GM23338 (cell line): ENCODE measurements around the gene ALDH3B1. TPM values are rescaled to one million over a fixed set of nuclear protein-coding genes. Genes with fewer than 3 reads are reported as not detected.

Source experiments
- ATAC-seq: fragments of 200-7000 bp; cut with Tn5 transposase; 3 replicates; pipeline ENCODE4 v1.9.1; 2020
- DNase-seq: peaks from one replicate; pipeline ENCODE4 v3.0.0-alpha.2; 2015; ENCODE audit warnings: low spot score
- H2AFZ ChIP-seq: fragments of 200-600 bp; sonication (generic); 2 replicates; pipeline ENCODE4 v1.8.0; 2016; ENCODE audit warnings: antibody characterized with exemption, mild to moderate bottlenecking, moderate library complexity
- H3F3A ChIP-seq: fragments of 200-600 bp; sonication (generic); replicated peaks from 2 replicates; pipeline ENCODE4 v1.8.0; 2017; ENCODE audit warnings: antibody characterized with exemption, mixed run types, low read depth
- H3K27ac ChIP-seq: fragments of 200-600 bp; sonication (generic); 2 replicates; pipeline ENCODE4 v1.6.1; 2016; ENCODE audit warnings: low read depth
- H3K27me3 ChIP-seq: fragments of 200-600 bp; sonication (generic); 2 replicates; pipeline ENCODE4 v1.8.0; 2016; ENCODE audit warnings: mild to moderate bottlenecking, mixed run types, moderate library complexity; ENCODE audit not compliant: insufficient read depth
- H3K36me3 ChIP-seq: fragments of 200-600 bp; sonication (generic); 2 replicates; pipeline ENCODE4 v1.8.0; 2016; ENCODE audit warnings: mild to moderate bottlenecking; ENCODE audit not compliant: insufficient read depth
- H3K4me1 ChIP-seq: fragments of 200-600 bp; sonication (generic); 2 replicates; pipeline ENCODE4 v1.8.0; 2016; ENCODE audit warnings: mild to moderate bottlenecking, moderate library complexity; ENCODE audit not compliant: insufficient read depth
- H3K4me2 ChIP-seq: fragments of 200-600 bp; sonication (generic); 2 replicates; pipeline ENCODE4 v1.7.1; 2017; ENCODE audit warnings: mixed run types
- H3K4me3 ChIP-seq: fragments of 200-600 bp; sonication (generic); 2 replicates; pipeline ENCODE4 v1.6.1; 2016; ENCODE audit warnings: mixed run types
- H3K79me2 ChIP-seq: fragments of 200-600 bp; sonication (generic); replicated peaks from 2 replicates; pipeline ENCODE4 v1.8.0; 2017; ENCODE audit warnings: mild to moderate bottlenecking; ENCODE audit not compliant: insufficient read depth
- H3K9me2 ChIP-seq: fragments of 200-600 bp; sonication (generic); 2 replicates; pipeline ENCODE4 v1.8.0; 2017; ENCODE audit not compliant: insufficient read depth
- H4K20me1 ChIP-seq: fragments of 200-600 bp; sonication (generic); replicated peaks from 2 replicates; pipeline ENCODE4 v1.8.0; 2017; ENCODE audit warnings: mild to moderate bottlenecking; ENCODE audit not compliant: insufficient read depth
- H3K27ac Mint-ChIP-seq: 2 replicates; pipeline ENCODE4 v1.8.0; 2020; ENCODE audit warnings: inconsistent platforms, mild to moderate bottlenecking, moderate library complexity, mixed read lengths
- H3K27me3 Mint-ChIP-seq: 3 replicates; pipeline ENCODE4 v1.8.0; 2022; ENCODE audit warnings: low read depth, mild to moderate bottlenecking, moderate library complexity, mixed read lengths, inconsistent platforms; ENCODE audit not compliant: insufficient read depth, poor library complexity
- H3K36me3 Mint-ChIP-seq: 3 replicates; pipeline ENCODE4 v1.8.0; 2021; ENCODE audit warnings: low read depth, mild to moderate bottlenecking, inconsistent platforms, moderate library complexity, mixed read lengths
- H3K4me1 Mint-ChIP-seq: 3 replicates; pipeline ENCODE4 v1.8.0; 2020; ENCODE audit warnings: mild to moderate bottlenecking, inconsistent platforms, mixed read lengths
- H3K4me3 Mint-ChIP-seq: 3 replicates; pipeline ENCODE4 v1.8.0; 2021; ENCODE audit warnings: moderate library complexity, mild to moderate bottlenecking, inconsistent platforms, mixed read lengths
- H3K9me3 Mint-ChIP-seq: 3 replicates; pipeline ENCODE4 v1.8.0; 2020; ENCODE audit warnings: moderate library complexity, mild to moderate bottlenecking, inconsistent platforms, mixed read lengths
- CREB1 ChIP-seq: fragments of 250-450 bp; sonication (Bioruptor Pico); IDR thresholded peaks from 2 replicates; pipeline ENCODE4 v1.5.0; 2020; ENCODE audit warnings: low read depth, mild to moderate bottlenecking, moderate library complexity
- EZH2 ChIP-seq: fragments of 200-600 bp; sonication (generic); IDR thresholded peaks from one replicate; pipeline ENCODE4 v1.8.0; 2017; ENCODE audit warnings: antibody characterized with exemption, mild to moderate bottlenecking, low read depth; ENCODE audit not compliant: unreplicated experiment
- EZH2phosphoT487 ChIP-seq: fragments of 200-600 bp; sonication (generic); IDR thresholded peaks from one replicate; pipeline ENCODE4 v1.8.1; 2018; ENCODE audit warnings: antibody characterized with exemption; ENCODE audit not compliant: unreplicated experiment
- JUNB ChIP-seq: IDR thresholded peaks from one replicate; pipeline ENCODE4 v1.6.1; 2016; ENCODE audit warnings: antibody characterized with exemption; ENCODE audit not compliant: unreplicated experiment
- NANOG ChIP-seq: IDR thresholded peaks from 2 replicates; pipeline ENCODE4 v1.6.1; 2016; ENCODE audit warnings: antibody characterized with exemption, borderline replicate concordance
- POLR2AphosphoS5 ChIP-seq: IDR thresholded peaks from 2 replicates; pipeline ENCODE4 v1.6.1; 2016; ENCODE audit warnings: antibody characterized with exemption, low read depth
- STAT1 ChIP-seq: IDR thresholded peaks from one replicate; pipeline ENCODE4 v1.6.1; 2016; ENCODE audit warnings: antibody characterized with exemption; ENCODE audit not compliant: unreplicated experiment
- ZNF114 ChIP-seq: fragments of 250-450 bp; sonication (Bioruptor Pico); IDR thresholded peaks from 2 replicates; pipeline ENCODE4 v1.5.0; 2020; ENCODE audit warnings: mild to moderate bottlenecking, moderate library complexity
- ZNF331 ChIP-seq: fragments of 250-450 bp; sonication (Bioruptor Pico); IDR thresholded peaks from 2 replicates; pipeline ENCODE4 v1.5.0; 2020; ENCODE audit warnings: low read depth, mild to moderate bottlenecking, moderate library complexity
- polyA plus RNA-seq: library from polyadenylated mRNA; unstranded; fragments of >200 nt; fragmentation: Nextera tagmentation; extraction: Ambion mirVana; gene quantifications from 2 replicates; pipeline ENCODE4 v1.2.1, GENCODE V29; 2016
- total RNA-seq: library from RNA; depleted of rRNA; stranded (reverse); fragments of >200 nt; shearing (Covaris generic); gene quantifications from 2 replicates; pipeline ENCODE4 v1.2.3, GENCODE V29; 2014
- TF ChIP-seq, protein P1 (sequence below), 2 experiments: fragments of 200-600 bp in 1 of 2; sonication (generic) in 1 of 2; conservative IDR thresholded peaks; 2 replicates each; pipeline versions ENCODE4 v1.5.1 to v1.6.1; 2016 to 2017; ENCODE audit warnings: antibody characterized with exemption in 2 of 2, low read depth in 2 of 2, mild to moderate bottlenecking in 2 of 2, moderate library complexity in 1 of 2
- TF ChIP-seq, protein P2 (sequence below): IDR thresholded peaks from 2 replicates; pipeline ENCODE4 v1.6.1; 2016; ENCODE audit warnings: antibody characterized with exemption
- TF ChIP-seq, protein P3 (sequence below): fragments of 250-450 bp; sonication (Bioruptor Pico); IDR thresholded peaks from 2 replicates; pipeline ENCODE4 v1.5.0; 2020; ENCODE audit warnings: mild to moderate bottlenecking, moderate library complexity
- TF ChIP-seq, protein P4 (sequence below): IDR thresholded peaks from one replicate; pipeline ENCODE4 v1.6.1; 2018; ENCODE audit warnings: antibody characterized with exemption; ENCODE audit not compliant: unreplicated experiment

ALDH3B1 gene
- total and polyA plus RNA-seq, 2 experiments from 2014 or later = 0.52 TPM; not detected in 1

DNA sequence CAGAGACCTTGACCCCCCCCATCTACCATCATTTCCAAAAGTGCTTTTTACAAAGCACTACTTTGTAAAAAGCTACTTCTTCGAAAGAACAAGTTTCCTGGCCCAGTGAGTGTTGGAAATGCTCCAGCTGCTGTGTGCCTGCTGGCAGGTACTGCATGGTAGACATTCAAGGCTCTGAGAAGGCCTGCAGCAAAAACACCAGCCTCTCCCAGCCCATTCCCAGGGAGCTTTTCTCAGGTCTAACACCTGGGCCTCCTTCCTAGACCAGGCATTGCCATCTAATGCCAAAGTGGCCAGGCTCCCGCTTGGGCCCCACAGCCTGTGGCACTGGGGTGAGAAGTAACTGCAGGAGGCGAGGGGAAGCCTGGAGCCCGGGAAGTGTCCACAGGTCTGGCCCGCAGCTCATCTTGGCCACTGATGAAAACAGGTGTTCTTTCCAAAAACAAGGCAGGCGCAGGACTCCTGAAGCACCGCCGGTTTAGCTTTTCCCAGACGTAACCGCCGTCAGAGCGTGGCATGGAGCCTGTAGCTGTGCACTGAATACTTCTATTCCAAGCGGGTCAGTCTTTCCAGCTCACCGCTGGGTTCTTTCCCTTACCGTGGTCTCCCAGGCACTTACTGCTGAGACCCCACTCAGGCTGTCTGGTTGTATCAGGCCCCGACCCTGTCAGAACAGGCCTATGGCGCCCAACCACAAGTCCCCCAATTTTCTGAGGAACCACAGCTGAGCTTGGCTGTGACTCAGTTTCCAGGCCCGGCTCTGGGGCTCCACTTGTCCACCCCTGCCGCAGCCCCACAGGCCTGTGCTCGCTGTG is 27.5 kb downstream of the ALDH3B1 start:
- Mint-ChIP-seq H3K4me3 (no peak overlapping the region), H3K27ac (no peak overlapping the region; the same call in 1 of the 2 replicates), H3K36me3 (peaks cover 11% of the 10 kb centered on the region), H3K27me3 (peaks cover 14% of the 10 kb centered on the region), H3K4me1 (peaks cover 7% of the 10 kb centered on the region), H3K9me3 (no peaks in the 10 kb centered on the region)
- no peak for ATAC-seq
- Histone ChIP-seq H3K4me3 (no peak overlapping the region), H3F3A (peaks cover 10% of the 10 kb centered on the region; the same call in 1 of the 2 replicates), H3K27me3 (no peaks in the 10 kb centered on the region), H3K79me2 (no peaks in the 10 kb centered on the region), H4K20me1 (no peaks in the 10 kb centered on the region), H3K36me3 (peaks cover 6% of the 10 kb centered on the region; the same call in 1 of the 2 replicates), H3K27ac (no peak overlapping the region), H3K9me2 (no peaks in the 10 kb centered on the region), H2AFZ (no peak overlapping the region), H3K4me2 (no peak overlapping the region), H3K4me1 (peaks cover 18% of the 10 kb centered on the region)
- no peak for DNase-seq
- no peak for TF ChIP-seq NANOG
- TF ChIP-seq JUNB = no peak
- no peak for TF ChIP-seq EZH2
- TF ChIP-seq, protein P1, sequence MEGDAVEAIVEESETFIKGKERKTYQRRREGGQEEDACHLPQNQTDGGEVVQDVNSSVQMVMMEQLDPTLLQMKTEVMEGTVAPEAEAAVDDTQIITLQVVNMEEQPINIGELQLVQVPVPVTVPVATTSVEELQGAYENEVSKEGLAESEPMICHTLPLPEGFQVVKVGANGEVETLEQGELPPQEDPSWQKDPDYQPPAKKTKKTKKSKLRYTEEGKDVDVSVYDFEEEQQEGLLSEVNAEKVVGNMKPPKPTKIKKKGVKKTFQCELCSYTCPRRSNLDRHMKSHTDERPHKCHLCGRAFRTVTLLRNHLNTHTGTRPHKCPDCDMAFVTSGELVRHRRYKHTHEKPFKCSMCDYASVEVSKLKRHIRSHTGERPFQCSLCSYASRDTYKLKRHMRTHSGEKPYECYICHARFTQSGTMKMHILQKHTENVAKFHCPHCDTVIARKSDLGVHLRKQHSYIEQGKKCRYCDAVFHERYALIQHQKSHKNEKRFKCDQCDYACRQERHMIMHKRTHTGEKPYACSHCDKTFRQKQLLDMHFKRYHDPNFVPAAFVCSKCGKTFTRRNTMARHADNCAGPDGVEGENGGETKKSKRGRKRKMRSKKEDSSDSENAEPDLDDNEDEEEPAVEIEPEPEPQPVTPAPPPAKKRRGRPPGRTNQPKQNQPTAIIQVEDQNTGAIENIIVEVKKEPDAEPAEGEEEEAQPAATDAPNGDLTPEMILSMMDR (conservative IDR thresholded peaks at IDR 0.05; ENCODE audit: low read depth in 2 of 2) = no peak
- TF ChIP-seq, protein P2, sequence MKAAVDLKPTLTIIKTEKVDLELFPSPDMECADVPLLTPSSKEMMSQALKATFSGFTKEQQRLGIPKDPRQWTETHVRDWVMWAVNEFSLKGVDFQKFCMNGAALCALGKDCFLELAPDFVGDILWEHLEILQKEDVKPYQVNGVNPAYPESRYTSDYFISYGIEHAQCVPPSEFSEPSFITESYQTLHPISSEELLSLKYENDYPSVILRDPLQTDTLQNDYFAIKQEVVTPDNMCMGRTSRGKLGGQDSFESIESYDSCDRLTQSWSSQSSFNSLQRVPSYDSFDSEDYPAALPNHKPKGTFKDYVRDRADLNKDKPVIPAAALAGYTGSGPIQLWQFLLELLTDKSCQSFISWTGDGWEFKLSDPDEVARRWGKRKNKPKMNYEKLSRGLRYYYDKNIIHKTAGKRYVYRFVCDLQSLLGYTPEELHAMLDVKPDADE = no peak
- no peak for TF ChIP-seq ZNF331 (CRISPR knock-in tag)
- no peak for TF ChIP-seq POLR2AphosphoS5
- TF ChIP-seq ZNF114 (CRISPR knock-in tag) = no peak
- TF ChIP-seq STAT1 = no peak
- no peak for TF ChIP-seq CREB1 (CRISPR knock-in tag)
- TF ChIP-seq EZH2phosphoT487 = no peak
- TF ChIP-seq, protein P3, sequence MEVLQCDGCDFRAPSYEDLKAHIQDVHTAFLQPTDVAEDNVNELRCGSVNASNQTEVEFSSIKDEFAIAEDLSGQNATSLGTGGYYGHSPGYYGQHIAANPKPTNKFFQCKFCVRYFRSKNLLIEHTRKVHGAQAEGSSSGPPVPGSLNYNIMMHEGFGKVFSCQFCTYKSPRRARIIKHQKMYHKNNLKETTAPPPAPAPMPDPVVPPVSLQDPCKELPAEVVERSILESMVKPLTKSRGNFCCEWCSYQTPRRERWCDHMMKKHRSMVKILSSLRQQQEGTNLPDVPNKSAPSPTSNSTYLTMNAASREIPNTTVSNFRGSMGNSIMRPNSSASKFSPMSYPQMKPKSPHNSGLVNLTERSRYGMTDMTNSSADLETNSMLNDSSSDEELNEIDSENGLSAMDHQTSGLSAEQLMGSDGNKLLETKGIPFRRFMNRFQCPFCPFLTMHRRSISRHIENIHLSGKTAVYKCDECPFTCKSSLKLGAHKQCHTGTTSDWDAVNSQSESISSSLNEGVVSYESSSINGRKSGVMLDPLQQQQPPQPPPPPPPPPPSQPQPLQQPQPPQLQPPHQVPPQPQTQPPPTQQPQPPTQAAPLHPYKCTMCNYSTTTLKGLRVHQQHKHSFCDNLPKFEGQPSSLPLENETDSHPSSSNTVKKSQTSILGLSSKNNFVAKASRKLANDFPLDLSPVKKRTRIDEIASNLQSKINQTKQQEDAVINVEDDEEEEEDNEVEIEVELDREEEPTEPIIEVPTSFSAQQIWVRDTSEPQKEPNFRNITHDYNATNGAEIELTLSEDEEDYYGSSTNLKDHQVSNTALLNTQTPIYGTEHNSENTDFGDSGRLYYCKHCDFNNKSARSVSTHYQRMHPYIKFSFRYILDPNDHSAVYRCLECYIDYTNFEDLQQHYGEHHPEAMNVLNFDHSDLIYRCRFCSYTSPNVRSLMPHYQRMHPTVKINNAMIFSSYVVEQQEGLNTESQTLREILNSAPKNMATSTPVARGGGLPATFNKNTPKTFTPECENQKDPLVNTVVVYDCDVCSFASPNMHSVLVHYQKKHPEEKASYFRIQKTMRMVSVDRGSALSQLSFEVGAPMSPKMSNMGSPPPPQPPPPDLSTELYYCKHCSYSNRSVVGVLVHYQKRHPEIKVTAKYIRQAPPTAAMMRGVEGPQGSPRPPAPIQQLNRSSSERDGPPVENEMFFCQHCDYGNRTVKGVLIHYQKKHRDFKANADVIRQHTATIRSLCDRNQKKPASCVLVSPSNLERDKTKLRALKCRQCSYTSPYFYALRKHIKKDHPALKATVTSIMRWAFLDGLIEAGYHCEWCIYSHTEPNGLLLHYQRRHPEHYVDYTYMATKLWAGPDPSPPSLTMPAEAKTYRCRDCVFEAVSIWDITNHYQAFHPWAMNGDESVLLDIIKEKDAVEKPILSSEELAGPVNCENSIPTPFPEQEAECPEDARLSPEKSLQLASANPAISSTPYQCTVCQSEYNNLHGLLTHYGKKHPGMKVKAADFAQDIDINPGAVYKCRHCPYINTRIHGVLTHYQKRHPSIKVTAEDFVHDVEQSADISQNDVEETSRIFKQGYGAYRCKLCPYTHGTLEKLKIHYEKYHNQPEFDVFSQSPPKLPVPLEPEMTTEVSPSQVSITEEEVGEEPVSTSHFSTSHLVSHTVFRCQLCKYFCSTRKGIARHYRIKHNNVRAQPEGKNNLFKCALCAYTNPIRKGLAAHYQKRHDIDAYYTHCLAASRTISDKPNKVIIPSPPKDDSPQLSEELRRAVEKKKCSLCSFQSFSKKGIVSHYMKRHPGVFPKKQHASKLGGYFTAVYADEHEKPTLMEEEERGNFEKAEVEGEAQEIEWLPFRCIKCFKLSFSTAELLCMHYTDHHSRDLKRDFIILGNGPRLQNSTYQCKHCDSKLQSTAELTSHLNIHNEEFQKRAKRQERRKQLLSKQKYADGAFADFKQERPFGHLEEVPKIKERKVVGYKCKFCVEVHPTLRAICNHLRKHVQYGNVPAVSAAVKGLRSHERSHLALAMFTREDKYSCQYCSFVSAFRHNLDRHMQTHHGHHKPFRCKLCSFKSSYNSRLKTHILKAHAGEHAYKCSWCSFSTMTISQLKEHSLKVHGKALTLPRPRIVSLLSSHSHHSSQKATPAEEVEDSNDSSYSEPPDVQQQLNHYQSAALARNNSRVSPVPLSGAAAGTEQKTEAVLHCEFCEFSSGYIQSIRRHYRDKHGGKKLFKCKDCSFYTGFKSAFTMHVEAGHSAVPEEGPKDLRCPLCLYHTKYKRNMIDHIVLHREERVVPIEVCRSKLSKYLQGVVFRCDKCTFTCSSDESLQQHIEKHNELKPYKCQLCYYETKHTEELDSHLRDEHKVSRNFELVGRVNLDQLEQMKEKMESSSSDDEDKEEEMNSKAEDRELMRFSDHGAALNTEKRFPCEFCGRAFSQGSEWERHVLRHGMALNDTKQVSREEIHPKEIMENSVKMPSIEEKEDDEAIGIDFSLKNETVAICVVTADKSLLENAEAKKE = no peak
- TF ChIP-seq, protein P4, sequence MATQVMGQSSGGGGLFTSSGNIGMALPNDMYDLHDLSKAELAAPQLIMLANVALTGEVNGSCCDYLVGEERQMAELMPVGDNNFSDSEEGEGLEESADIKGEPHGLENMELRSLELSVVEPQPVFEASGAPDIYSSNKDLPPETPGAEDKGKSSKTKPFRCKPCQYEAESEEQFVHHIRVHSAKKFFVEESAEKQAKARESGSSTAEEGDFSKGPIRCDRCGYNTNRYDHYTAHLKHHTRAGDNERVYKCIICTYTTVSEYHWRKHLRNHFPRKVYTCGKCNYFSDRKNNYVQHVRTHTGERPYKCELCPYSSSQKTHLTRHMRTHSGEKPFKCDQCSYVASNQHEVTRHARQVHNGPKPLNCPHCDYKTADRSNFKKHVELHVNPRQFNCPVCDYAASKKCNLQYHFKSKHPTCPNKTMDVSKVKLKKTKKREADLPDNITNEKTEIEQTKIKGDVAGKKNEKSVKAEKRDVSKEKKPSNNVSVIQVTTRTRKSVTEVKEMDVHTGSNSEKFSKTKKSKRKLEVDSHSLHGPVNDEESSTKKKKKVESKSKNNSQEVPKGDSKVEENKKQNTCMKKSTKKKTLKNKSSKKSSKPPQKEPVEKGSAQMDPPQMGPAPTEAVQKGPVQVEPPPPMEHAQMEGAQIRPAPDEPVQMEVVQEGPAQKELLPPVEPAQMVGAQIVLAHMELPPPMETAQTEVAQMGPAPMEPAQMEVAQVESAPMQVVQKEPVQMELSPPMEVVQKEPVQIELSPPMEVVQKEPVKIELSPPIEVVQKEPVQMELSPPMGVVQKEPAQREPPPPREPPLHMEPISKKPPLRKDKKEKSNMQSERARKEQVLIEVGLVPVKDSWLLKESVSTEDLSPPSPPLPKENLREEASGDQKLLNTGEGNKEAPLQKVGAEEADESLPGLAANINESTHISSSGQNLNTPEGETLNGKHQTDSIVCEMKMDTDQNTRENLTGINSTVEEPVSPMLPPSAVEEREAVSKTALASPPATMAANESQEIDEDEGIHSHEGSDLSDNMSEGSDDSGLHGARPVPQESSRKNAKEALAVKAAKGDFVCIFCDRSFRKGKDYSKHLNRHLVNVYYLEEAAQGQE = no peak
